ENCODE measurements around the gene DKK3. TPM values are rescaled to one million over a fixed set of nuclear protein-coding genes. Genes with fewer than 3 reads are reported as not detected.

Gene DKK3
- polyA plus RNA-seq, 2 of the 4 experiments (the other 2 are of a cell fraction), result 18.4 to 20.8 TPM

GRCh38 chr11:12001186-12001585, 7.2 kb downstream of the DKK3 start:
- FAIRE-seq (no peak), ATAC-seq (no peak), DNase-seq (ENCODE audit: low read depth in 1 of 2, low spot score in 1 of 2) (no peak)
- ChIA-PET POLR2A (no interaction called here), CTCF (interaction anchor here (1.0 to 1.3 kb wide), 2 partner anchors 69 to 236 kb away, joined by 3 read pairs; no protein-coding TSS in a partner anchor)
- H3K9me3 ChIP-seq, result no peaks in the 10 kb centered on the region
- TF ChIP-seq CBX8 (IDR thresholded peaks at IDR 0.05) (no peak), BHLHE40 (IDR thresholded peaks at IDR 0.05; ENCODE audit: low read depth, low read length) (no peak), USF2 (IDR thresholded peaks at IDR 0.05) (no peak), JUN (IDR thresholded peaks at IDR 0.05) (no peak), CHD2 (IDR thresholded peaks at IDR 0.05; ENCODE audit: low read length, partially characterized antibody) (no peak), ATOH8 (CRISPR knock-in tag; IDR thresholded peaks at IDR 0.05; ENCODE audit: low read depth) (no peak)
- H3K4me1 ChIP-seq, result peaks cover 31% of the 10 kb centered on the region
- H3K4me2 ChIP-seq, result no peak overlapping the region
- H3K27ac ChIP-seq, result no peak overlapping the region
- 70% methylated on average over 7 of the region's 7 CpGs for WGBS (ENCODE audit: missing lambda C conversion rate)
- no peak overlapping the region for H3K4me3 ChIP-seq

- Histone ChIP-seq H3K27ac (peak overlapping the region; percentile 47 to 77; a peak in 5 of 6 replicates), H3K4me2 (peak overlapping the region; percentile 82), H3K4me3 (peak overlapping the region; percentile 22; the same call in 1 of the 3 replicates), H3K4me1 (peaks cover 32% of the 10 kb centered on the region), H3K9me3 (no peaks in the 10 kb centered on the region)
- ATAC-seq, result peak; percentile 77 to 82
- 18% methylated on average over 8 of the region's 8 CpGs for WGBS (ENCODE audit: missing lambda C conversion rate)
- TF ChIP-seq JUNB (IDR thresholded peaks at IDR 0.05), result peak; percentile 32; the same call in 1 of the 2 replicates
- no peak for TF ChIP-seq CEBPB (IDR thresholded peaks at IDR 0.05)
- no peak for TF ChIP-seq MYC (IDR thresholded peaks at IDR 0.05; ENCODE audit: borderline replicate concordance, low read length)
- peak; percentile 74 for TF ChIP-seq FOSL2 (IDR thresholded peaks at IDR 0.05)
- peak; percentile 79 for TF ChIP-seq FOSL2 (CRISPR knock-in tag; IDR thresholded peaks at IDR 0.05)
- DNase-seq (ENCODE audit: low read depth in 1 of 2, low spot score in 1 of 2), result peak; percentile 62 to 79
- ChIA-PET CTCF (interaction anchor here (1.2 to 2.0 kb wide), 3 partner anchors 10 to 65 kb away, joined by 5 to 10 read pairs (median 7); no protein-coding TSS in a partner anchor), POLR2A (no interaction called here)
- FAIRE-seq, result peak; percentile 32
Measured at GRCh38 chr11:11998091-11998781, 10.2 kb downstream of the DKK3 start.

GRCh38 chr11:11997049-11997322, 11.4 kb downstream of the DKK3 start:
- H3K4me3 ChIP-seq, result no peak overlapping the region
- DNase-seq (ENCODE audit: low read depth in 1 of 2, low spot score in 1 of 2), result no peak
- peak overlapping the region; percentile 47 to 77; a peak in 4 of 6 replicates for H3K27ac ChIP-seq
- H3K4me2 ChIP-seq, result no peak overlapping the region
- no peaks in the 10 kb centered on the region for H3K9me3 ChIP-seq
- FAIRE-seq, result no peak
- WGBS (ENCODE audit: missing lambda C conversion rate), result 74% methylated on average over 3 of the region's 3 CpGs
- POLR2A ChIA-PET, result no interaction called here
- H3K4me1 ChIP-seq, result peaks cover 45% of the 10 kb centered on the region
- CTCF ChIA-PET, result interaction anchor here (0.6 kb wide), 1 partner anchor 52 kb away, joined by 3 read pairs; no protein-coding TSS in a partner anchor
- TF ChIP-seq CHD4 (IDR thresholded peaks at IDR 0.05; ENCODE audit: borderline replicate concordance) (no peak), EHMT2 (IDR thresholded peaks at IDR 0.05; ENCODE audit: low read depth) (no peak), BHLHE40 (IDR thresholded peaks at IDR 0.05; ENCODE audit: low read depth, low read length) (no peak)
- no peak for ATAC-seq

GRCh38 chr11:11996321-11997048, 11.9 kb downstream of the DKK3 start:
- H3K4me1 ChIP-seq, result peaks cover 50% of the 10 kb centered on the region
- CTCF ChIA-PET, result interaction anchor here (0.6 to 1.6 kb wide), 3 partner anchors 13 to 52 kb away, joined by 3 to 6 read pairs (median 4); no protein-coding TSS in a partner anchor

More at GRCh38 chr11:11996321-11997048, 11.9 kb downstream of the DKK3 start:
- DNase-seq (ENCODE audit: low read depth in 1 of 2, low spot score in 1 of 2) (no peak), ATAC-seq (no peak), FAIRE-seq (no peak)
- H3K27ac ChIP-seq, result peak overlapping the region; percentile 47 to 77; a peak in 3 of 6 replicates
- POLR2A ChIA-PET, result no interaction called here
- H3K4me2 ChIP-seq, result no peak overlapping the region
- TF ChIP-seq EHMT2 (IDR thresholded peaks at IDR 0.05; ENCODE audit: low read depth), result no peak
- no peak for TF ChIP-seq SMC3 (IDR thresholded peaks at IDR 0.05)
- no peak for TF ChIP-seq HOXA7 (CRISPR knock-in tag; IDR thresholded peaks at IDR 0.05)
- no peak for TF ChIP-seq JUNB (IDR thresholded peaks at IDR 0.05)
- TF ChIP-seq FOSB (CRISPR knock-in tag; IDR thresholded peaks at IDR 0.05), result no peak
- no peak for TF ChIP-seq BHLHE40 (IDR thresholded peaks at IDR 0.05; ENCODE audit: low read depth, low read length)
- no peak for TF ChIP-seq KDM1A (IDR thresholded peaks at IDR 0.05; ENCODE audit: low read depth)
- no peak for TF ChIP-seq MAZ (IDR thresholded peaks at IDR 0.05; ENCODE audit: borderline replicate concordance, low read depth, low read length)
- no peak for TF ChIP-seq CBX8 (IDR thresholded peaks at IDR 0.05)
- WGBS (ENCODE audit: missing lambda C conversion rate), result 87% methylated on average over 11 of the region's 11 CpGs
- H3K4me3 ChIP-seq, result no peak overlapping the region
- H3K9me3 ChIP-seq, result no peaks in the 10 kb centered on the region

Data from A549 (cell line).